ENCODE data around the gene MPI. TPM values are rescaled to one million over a fixed set of nuclear protein-coding genes. Genes with fewer than 3 reads are reported as not detected.

Gene MPI
- total RNA-seq, 6 experiments from 2014 or later: 23.5 to 69.7 (median 40.8) TPM

- Histone ChIP-seq H3K36me3 (no peaks in the 10 kb centered on the region), H3K9me3 (no peaks in the 10 kb centered on the region), H3K27me3 (no peaks in the 10 kb centered on the region), H3K27ac (peak overlapping the region; percentile 84 to 95 (median 95)), H3K4me1 (peaks cover 0 to 30% (median 10%) of the 10 kb centered on the region in 4 donors), H3K4me3 (peak overlapping the region; percentile 81 to 99 (median 99))
- DNase-seq (no peak), ATAC-seq (no peak)
- 3% methylated on average over 14 of the region's 18 CpGs for WGBS (ENCODE audit: insufficient coverage, low coverage, low lambda C conversion rate, missing lambda C conversion rate)
- no peak for TF ChIP-seq CTCF (IDR thresholded peaks at IDR 0.05)
- TF ChIP-seq POLR2A (IDR thresholded peaks at IDR 0.05): no peak
- intact Hi-C loops (cut with DNase I): no loop called here
Measured at GRCh38 chr15:74937272-74937589, 47.4 kb downstream of the MPI start.

- 0% methylated on average over 26 of the region's 85 CpGs for WGBS (ENCODE audit: insufficient coverage, low coverage, low lambda C conversion rate, missing lambda C conversion rate)
- peaks cover 0 to 30% (median 10%) of the 10 kb centered on the region in 4 donors for H3K4me1 ChIP-seq
- ATAC-seq: peak; percentile 94 to 98 (median 96)
- intact Hi-C loops (cut with DNase I): no loop called here
- peak; percentile 94 to 95 (median 94) for DNase-seq
- no peaks in the 10 kb centered on the region for H3K9me3 ChIP-seq
- no peaks in the 10 kb centered on the region for H3K27me3 ChIP-seq
- peak; percentile 96 for TF ChIP-seq POLR2A (IDR thresholded peaks at IDR 0.05)
- TF ChIP-seq CTCF (IDR thresholded peaks at IDR 0.05): no peak
- H3K27ac ChIP-seq: peak within 1 kb of the TSS; percentile 84 to 95 (median 95)
- H3K4me3 ChIP-seq: peak within 1 kb of the TSS; percentile 81 to 99 (median 99)
- H3K36me3 ChIP-seq: no peaks in the 10 kb centered on the region
Measured at GRCh38 chr15:74937590-74938371, 47.9 kb downstream of the MPI start, which contains the start of gene COX5A. Gene COX5A (minus strand): TSS chr15:74938073. CDS start chr15:74938014, 59 bp downstream.

- Histone ChIP-seq H3K27ac (no peak overlapping the region), H3K36me3 (no peaks in the 10 kb centered on the region), H3K4me1 (no peaks in the 10 kb centered on the region), H3K9me3 (no peaks in the 10 kb centered on the region), H3K4me3 (no peak overlapping the region), H3K27me3 (no peaks in the 10 kb centered on the region)
- intact Hi-C loops (cut with DNase I): no loop called here
- WGBS (ENCODE audit: insufficient coverage, low coverage, low lambda C conversion rate, missing lambda C conversion rate): 42% methylated on average over 5 of the region's 7 CpGs
- TF ChIP-seq CTCF (IDR thresholded peaks at IDR 0.05) (peak; percentile 92 to 99 (median 94)), POLR2A (IDR thresholded peaks at IDR 0.05) (no peak)
- DNase-seq: peak in 2 of 3 donors; percentile 37 to 69
- peak; percentile 86 to 95 (median 90) for ATAC-seq
Measured at GRCh38 chr15:74950078-74950908, 60.5 kb downstream of the MPI start.

GRCh38 chr15:74951006-74951405 is 61.2 kb downstream of the MPI start:
- no peaks in the 10 kb centered on the region for H3K36me3 ChIP-seq

More at GRCh38 chr15:74951006-74951405, 61.2 kb downstream of the MPI start:
- ATAC-seq (no peak), DNase-seq (no peak)
- Histone ChIP-seq H3K4me1 (peaks cover 0 to 2% (median 0%) of the 10 kb centered on the region in 4 donors), H3K4me3 (no peak overlapping the region), H3K27ac (no peak overlapping the region), H3K27me3 (no peaks in the 10 kb centered on the region), H3K9me3 (no peaks in the 10 kb centered on the region)
- 61% methylated on average over 3 of the region's 3 CpGs for WGBS (ENCODE audit: insufficient coverage, low coverage, low lambda C conversion rate, missing lambda C conversion rate)
- TF ChIP-seq CTCF (IDR thresholded peaks at IDR 0.05) (no peak), POLR2A (IDR thresholded peaks at IDR 0.05) (no peak)
- intact Hi-C loops (cut with DNase I): no loop called here

Small RNA genes lying within 50 kb of the gene (microRNA-seq; reads per million reads assigned to microRNA genes)
- gene MIR6882: 0.64 to 0.87 reads per million in 2 donors

Small RNA genes lying within 50 kb of the gene (small RNA-seq; reads per million reads assigned to genes)
- 0 to 0.19 reads per million in 2 experiments for gene MIR6882

Other genes with a start within 250 kb of the MPI start
- gene EDC3, start 194.0 kb upstream of the MPI start, total RNA-seq: 10 to 100 TPM; 10.9 to 16.2 (median 11.8) TPM
- 10 to 100 TPM in 1 of 6 experiments, 1 to 10 TPM in 4, under 1 TPM in 1; 0.31 to 12.5 (median 2.9) TPM for gene CYP1A1, start 164.5 kb upstream of the MPI start, total RNA-seq
- 100 to 1,000 TPM in 2 of 6 experiments, 10 to 100 TPM in 2, 1 to 10 TPM in 1, under 1 TPM in 1; 0.81 to 235 (median 65.0) TPM for gene CYP1A2, start 141.2 kb upstream of the MPI start, total RNA-seq
- 10 to 100 TPM; 22.2 to 50.9 (median 32.7) TPM for gene CSK, start 108.0 kb upstream of the MPI start, total RNA-seq
- gene LMAN1L, start 77.2 kb upstream of the MPI start, total RNA-seq: not detected
- not detected for gene CPLX3, start 63.4 kb upstream of the MPI start, total RNA-seq
- gene ULK3, start 46.9 kb upstream of the MPI start, total RNA-seq: 10 to 100 TPM; 19.7 to 25.1 (median 22.1) TPM
- 10 to 100 TPM; 33.9 to 45.9 (median 41.7) TPM for gene SCAMP2, start 16.7 kb upstream of the MPI start, total RNA-seq
- 10 to 100 TPM; 11.1 to 14.7 (median 13.3) TPM for gene FAM219B, start 16.8 kb downstream of the MPI start, total RNA-seq
- 100 to 1,000 TPM; 130 to 169 (median 141) TPM for gene COX5A, start 48.0 kb downstream of the MPI start, total RNA-seq
- 1 to 10 TPM; 1.5 to 8.5 (median 2.4) TPM for gene RPP25, start 66.7 kb downstream of the MPI start, total RNA-seq
- gene SCAMP5, start 105.5 kb downstream of the MPI start, total RNA-seq: 10 to 100 TPM in 3 of 6 experiments, 1 to 10 TPM in 2, under 1 TPM in 1; 0.53 to 15.7 (median 7.7) TPM
- gene PPCDC, start 133.5 kb downstream of the MPI start, total RNA-seq: 10 to 100 TPM in 2 of 6 experiments, 1 to 10 TPM in 4; 5.9 to 21.5 (median 8.3) TPM

All from right lobe of liver (tissue), 6 donors.